GM18873 (cell line): Measurements from ENCODE around the gene PHF1.

Experiments used
- ATAC-seq: cut with Tn5 transposase; IDR thresholded peaks from one replicate; pipeline ENCODE4 v1.9.1; 2021; ENCODE audit warnings: mild to moderate bottlenecking, moderate library complexity, moderate number of reproducible peaks; ENCODE audit not compliant: unreplicated experiment, low FRiP score

Gene PHF1

DNA sequence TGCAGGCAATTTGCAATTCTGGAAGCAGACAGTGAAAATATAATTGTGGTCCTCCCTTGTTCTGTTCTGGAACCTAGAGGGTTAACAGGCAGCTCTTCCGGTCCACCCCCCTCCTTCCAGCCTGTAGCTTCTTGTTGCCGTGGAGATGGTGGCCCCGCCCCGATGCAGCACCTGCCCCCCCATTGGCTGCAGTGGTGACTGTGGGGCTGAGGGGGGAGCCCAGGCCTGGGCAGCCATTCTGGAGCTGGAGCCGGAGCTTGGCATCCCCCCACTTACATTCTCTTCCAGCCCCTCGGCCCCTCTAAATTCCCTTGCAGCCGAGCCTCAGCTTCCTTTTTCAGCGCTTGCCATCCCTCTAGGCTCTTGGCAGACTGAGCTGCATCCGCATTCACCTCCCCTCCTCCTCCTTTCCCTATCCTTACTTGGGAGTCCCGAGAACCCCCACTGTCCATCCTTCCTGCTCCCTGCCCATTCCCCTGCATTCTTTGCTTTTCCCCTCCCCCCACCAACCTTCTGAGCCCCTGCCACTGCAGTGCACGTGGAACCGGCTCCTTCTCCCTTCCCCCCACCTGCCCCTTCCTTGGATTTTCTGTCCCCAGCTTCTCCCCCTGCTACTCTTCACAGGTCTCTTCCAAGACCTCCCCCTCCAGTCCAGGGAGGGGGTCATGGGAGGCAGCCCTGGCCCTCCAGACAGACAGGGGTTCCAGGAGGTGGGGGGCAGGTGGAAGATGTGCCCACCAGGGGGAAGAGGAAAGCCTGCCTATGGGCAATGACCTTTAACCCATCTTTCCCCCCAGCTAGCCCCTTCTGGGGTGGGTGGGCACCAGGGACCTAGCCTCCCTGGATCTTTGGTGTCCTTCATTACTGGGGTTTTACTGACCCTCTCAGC lies 20.4 kb downstream of the PHF1 start:
- no peak for ATAC-seq

DNA sequence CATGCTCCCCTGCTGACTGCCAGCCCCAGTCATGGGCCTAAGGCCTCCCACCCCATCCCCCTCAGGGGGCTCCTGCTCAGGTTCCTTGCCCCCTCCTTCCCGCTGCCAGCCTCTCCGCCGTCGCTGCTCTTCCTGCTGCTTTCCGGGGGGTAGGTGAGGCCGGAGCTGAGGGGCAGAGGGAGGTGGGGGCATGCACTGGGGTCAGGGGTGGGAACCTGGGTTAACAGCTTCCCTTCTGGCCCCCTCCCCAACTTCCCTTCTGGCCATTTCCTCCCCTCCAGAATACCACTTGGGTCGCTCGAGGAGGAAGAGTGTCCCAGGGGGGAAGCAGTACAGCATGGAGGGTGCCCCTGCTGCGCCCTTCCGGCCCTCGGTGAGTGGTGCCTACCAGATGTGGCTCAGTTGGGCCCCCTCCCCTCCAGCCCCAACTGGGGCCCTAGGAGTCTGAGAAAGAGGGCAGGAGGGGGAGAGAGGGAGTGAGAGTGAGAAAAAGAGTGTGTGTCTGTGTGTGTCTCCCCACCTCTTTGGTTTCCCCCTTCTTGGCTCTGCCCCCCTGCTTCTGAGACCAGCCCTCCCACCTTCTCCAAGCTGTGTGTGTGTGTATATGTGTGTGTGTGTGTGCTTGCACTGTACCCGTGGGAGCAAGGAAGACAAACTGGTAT lies 21.2 kb downstream of the PHF1 start:
- no peak for ATAC-seq

DNA sequence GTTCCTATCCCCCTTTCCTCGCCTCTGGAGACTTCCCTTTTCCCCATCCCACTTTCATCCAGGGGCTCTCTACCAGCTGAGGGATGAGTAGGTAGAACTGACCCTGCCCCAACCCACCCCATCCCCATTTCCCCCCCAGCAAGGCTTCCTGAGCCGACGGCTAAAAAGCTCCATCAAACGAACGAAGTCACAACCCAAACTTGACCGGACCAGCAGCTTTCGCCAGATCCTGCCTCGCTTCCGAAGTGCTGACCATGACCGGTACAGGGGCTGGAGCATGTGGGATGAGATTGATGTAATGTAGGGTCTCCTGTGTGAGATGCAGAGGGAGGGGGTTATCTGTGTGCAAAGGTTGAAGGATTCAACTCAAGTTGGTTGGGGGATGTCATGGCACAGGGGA lies 21.7 kb downstream of the PHF1 start:
- no peak for ATAC-seq

DNA sequence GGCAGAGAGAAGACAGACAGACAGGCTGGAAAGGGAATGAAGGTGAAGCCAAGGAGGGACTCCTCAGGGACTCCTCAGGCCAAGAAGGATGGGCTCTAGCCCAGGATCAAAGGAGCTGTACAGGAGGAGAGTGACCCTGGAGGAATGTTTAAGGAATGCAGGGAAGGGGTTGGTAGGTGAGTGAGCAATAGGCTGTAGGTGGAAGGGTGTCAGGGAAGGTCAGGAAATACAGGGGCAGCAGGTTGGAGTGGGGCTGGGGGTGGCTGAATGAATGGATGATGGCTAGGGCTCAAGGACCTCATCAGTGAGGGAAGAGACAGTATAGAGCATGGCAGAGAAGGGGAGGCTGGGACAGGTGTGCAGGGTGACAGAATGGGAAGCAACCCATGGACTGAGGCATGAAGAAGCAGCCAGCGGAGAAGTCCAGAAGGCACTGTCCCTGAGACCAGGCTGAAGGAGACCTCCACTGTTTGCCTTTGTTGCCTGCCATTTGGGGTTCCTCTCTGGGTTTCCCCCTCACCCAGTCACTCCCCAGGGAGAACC lies 22.3 kb downstream of the PHF1 start:
- no peak for ATAC-seq

DNA sequence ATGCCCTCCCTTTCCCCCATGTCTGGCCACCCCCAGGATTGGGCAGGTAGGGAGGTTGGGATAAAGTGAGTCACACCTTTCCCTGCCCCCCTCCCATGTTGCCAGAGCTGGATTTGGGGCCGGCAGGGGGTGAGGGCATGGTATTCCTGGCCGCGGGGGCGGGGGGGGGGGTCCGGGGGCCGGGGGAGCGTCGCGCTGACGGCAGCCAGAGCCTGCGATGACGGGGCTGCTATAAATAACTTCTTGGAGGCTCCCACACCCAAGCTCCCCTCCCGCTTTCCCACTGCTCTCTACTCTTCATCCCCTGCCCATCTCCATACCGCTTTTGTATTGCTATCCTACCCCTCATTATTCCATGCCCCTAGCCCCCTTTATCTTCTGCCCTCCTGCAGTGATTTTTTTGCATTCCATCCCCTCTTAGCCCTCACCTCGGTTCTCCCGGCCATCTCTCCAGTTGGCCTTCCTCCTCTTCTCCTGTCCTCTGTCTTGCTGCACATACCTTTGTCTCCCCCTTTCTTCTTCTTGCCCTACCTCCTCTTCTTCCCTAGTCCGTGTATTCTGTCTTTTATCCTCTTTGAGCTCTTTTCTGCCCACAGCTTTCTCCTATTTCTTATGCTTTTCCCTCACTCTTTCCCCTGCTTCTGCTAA lies 22.9 kb downstream of the PHF1 start:
- ATAC-seq: no peak

DNA sequence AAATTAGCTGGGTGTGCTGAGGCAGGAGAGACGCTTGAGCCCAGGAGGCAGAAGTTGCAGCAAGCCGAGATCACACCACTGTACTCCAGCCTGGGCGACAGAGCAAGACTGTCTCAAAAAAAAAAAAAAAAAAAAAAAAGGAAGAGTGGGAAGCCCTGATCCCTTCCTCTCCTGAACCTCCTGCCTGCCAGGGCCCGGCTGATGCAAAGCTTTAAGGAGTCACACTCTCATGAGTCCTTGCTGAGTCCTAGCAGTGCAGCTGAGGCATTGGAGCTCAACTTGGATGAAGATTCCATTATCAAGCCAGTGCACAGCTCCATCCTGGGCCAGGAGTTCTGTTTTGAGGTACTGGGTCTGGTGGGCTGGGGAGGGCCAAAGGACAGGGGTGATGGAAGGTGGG lies 24.1 kb downstream of the PHF1 start:
- no peak for ATAC-seq

DNA sequence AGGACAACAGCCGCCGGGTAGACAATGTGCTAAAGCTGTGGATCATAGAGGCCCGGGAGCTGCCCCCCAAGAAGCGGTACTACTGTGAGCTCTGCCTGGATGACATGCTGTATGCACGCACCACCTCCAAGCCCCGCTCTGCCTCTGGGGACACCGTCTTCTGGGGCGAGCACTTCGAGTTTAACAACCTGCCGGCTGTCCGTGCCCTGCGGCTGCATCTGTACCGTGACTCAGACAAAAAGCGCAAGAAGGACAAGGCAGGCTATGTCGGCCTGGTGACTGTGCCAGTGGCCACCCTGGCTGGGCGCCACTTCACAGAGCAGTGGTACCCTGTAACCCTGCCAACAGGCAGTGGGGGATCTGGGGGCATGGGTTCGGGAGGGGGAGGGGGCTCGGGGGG lies 26.9 kb downstream of the PHF1 start:
- no peak for ATAC-seq

DNA sequence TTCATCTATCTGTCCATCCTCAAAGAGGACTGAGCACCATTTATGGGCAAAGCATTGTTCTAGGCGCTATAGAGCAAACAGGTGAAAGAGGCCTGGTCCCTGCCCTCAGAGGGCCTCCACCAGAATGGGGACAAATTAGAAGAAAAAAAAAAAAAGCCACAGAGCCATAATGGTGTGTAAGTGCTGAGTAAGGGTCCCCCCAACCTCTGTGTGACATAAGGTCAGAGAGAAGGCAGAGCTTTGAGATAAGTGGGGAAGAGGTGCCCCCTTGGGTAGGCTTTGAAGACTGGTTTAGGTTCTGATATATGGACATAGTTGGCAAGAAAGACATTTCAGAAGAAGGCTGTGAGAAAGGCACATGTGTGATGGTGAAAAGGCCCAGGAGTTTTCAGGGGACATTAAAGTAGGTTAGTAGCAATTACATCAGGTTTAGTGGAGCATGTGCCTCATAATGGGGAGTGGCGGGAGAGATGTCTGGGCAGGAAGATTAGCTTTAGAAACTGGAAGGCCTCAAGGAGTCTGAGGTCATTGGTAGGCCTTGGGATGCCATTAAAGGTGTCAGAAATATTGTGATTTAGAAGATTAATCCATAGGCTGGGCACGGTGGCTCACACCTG lies 28.3 kb downstream of the PHF1 start:
- no peak for ATAC-seq

DNA sequence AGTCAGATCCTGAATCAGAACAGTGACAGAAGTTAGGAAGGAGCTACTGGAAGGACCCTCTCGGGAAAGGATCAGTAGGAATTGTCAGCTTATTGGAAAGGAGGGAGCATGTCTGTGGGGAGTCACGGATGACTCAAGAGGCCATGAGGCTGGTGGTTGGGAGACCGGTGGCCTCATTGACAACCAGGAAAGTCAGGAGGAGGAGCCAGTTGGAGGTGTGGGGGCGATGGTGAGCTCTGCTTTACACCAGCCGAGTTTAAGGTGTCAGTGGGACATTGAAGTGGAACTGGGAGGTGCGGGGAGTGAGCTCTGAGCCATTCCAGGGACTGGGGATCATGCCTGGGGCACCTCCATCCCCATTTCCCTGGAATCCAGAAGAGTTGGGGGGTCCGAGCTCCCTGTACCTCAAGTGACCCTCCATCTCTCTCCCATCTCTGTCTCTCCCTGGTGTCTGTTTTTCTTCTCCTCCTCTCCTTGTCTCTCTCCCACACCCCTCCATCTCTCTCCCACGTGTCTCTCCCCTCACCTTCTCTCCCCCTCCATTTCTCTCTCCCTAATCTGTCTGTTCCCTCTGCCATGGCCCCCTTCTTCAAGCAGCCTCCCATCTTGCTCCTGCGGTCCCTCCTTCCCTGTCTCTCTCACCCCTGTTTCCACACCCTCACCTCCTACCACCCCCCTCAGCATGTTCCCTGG lies 29.3 kb downstream of the PHF1 start:
- no peak for ATAC-seq

DNA sequence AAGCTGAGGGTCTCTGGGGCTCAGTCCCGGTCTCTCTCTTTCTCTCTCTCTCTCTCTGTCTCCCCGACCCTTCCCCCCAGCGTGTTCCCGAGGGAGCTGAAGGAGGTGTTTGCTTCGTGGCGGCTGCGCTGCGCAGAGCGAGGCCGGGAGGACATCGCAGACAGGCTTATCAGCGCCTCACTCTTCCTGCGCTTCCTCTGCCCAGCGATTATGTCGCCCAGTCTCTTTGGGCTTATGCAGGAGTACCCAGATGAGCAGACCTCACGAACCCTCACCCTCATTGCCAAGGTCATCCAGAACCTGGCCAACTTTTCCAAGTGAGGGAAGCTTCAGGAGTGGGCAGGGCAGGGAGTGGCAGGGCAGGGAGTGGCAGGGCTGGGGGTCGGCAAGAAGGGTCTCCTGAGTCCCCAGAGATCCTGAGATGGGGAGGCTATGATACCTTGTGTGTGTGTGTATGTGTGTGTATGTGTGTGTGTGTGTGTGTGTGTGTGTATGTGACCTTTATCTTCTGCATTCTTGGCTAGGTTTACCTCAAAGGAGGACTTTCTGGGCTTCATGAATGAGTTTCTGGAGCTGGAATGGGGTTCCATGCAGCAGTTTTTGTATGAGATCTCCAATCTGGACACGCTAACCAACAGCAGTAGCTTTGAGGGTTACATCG lies 30.0 kb downstream of the PHF1 start:
- no peak for ATAC-seq

DNA sequence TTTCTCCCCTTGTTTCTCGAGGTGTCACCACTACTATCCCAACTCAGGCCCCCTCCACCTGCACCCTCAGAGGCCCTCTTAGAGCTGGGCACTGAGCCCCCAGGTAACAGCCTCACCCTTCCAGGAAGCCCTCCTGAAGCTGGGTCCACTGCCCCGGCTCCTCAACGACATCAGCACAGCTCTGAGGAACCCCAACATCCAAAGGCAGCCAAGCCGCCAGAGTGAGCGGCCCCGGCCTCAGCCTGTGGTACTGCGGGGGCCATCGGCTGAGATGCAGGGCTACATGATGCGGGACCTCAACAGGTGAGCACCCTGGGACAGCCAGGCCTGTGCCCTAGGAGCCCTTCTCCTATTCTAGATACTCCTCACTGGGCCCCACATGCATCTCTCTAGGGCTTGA lies 30.6 kb downstream of the PHF1 start:
- no peak for ATAC-seq

DNA sequence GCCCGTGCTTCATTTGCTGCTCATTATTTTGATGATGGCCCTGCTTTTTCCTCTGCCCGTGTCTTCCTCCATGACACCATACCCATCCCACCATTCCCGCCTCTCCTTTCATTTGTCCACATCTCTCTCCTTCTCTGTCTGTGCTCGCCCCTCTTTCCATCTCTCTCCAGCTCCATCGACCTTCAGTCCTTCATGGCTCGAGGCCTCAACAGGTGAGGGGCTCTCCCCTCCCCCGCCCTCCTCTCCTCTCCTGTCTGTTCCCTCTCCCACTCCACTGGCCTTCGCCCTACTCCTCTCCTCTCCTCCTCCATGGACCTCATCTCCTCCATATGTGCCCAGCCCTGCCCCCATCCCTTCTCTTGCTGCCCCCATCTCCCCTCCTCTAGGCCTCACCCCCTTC lies 31.5 kb downstream of the PHF1 start:
- no peak for ATAC-seq

DNA sequence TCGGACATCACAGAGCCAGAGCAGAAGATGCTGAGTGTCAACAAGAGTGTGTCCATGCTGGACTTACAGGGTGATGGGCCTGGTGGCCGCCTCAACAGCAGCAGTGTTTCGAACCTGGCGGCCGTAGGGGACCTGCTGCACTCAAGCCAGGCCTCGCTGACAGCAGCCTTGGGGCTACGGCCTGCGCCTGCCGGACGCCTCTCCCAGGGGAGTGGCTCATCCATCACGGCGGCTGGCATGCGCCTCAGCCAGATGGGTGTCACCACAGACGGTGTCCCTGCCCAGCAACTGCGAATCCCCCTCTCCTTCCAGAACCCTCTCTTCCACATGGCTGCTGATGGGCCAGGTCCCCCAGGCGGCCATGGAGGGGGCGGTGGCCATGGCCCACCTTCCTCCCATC lies 32.2 kb downstream of the PHF1 start:
- ATAC-seq: no peak

DNA sequence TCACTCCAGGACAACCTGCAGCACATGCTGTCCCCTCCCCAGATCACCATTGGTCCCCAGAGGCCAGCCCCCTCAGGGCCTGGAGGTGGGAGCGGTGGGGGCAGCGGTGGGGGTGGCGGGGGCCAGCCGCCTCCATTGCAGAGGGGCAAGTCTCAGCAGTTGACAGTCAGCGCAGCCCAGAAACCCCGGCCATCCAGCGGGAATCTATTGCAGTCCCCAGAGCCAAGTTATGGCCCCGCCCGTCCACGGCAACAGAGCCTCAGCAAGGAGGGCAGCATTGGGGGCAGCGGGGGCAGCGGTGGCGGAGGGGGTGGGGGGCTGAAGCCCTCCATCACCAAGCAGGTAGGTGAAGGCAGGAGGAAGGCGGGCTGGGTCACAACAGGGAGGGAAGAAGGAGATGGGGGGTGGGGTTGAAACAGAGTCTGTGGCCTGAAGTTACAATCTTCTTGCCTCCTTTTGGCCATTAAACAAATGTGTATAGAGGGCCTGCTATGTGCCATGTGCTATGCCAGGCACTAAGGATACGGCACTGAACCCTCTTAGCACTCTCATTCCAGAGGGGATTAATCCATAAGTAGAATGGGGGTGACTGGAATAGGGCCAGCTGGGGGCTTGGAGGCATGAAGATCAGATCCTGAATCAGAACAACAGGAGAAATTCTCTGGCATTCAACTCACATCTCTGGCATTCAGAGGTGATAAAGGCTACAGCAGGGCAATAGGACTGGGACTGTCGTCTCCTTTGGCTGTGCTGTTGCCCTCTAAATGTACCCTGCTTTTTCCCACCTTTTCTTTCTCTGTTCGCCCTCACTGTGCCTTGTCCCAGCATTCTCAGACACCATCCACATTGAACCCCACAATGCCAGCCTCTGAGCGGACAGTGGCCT lies 33.0 kb downstream of the PHF1 start:
- ATAC-seq: no peak

DNA sequence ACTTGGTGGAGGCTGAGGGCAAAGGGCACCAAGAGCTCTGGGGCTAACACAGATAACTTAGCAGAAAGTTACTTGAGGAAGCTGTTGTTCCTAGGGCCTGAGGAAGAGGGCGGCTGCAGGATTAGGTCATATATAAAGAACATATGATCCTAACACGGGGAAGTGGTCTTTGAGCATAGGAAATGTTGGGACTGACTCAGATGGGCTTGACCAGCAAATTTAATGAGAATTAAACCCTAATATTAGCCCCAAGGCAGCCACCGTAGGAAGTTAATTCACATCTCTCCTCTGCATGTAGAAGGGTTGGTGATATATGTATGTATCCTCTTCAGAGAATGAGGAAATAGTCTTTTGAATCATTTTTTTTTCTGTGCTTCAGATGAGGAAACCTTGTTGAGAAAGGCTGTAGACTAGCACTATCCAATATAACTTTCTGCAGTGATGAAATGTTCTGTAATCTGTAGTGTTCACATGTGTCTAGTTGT lies 34.3 kb downstream of the PHF1 start:
- no peak for ATAC-seq

DNA sequence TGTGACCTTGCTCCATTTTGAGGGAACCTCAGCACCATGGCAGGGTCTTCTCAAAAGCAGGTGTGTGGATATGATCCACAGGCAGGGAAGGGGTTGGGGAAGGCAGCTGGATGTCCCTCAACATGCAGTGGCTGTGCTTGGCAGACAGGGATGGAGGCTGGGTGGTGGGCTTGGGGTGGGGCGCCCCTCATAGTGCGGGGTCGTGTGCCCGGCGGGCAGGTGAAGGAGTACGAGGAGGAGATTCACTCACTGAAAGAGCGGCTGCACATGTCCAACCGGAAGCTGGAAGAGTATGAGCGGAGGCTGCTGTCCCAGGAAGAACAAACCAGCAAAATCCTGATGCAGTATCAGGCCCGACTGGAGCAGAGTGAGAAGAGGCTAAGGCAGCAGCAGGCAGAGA lies 35.5 kb downstream of the PHF1 start:
- ATAC-seq: no peak

DNA sequence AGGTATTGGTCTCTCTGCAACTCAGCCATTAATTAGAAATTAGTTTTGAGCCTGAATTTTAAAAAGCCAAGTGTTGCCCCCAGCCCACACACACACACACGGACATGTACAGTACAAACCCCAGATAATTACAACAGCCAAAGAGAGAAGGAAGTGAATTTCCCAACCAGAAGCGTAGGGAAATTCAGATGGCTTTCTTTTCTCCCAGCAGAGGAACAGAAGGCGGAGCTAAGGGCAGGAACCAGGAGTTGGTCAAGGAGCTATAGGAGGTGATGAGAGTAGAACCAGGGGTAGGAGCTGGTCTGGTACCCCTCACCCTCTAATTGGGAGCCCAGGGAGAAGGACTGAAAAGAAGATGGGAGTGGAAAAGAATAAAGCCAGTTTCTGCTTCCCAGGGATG lies 39.6 kb downstream of the PHF1 start:
- no peak for ATAC-seq

DNA sequence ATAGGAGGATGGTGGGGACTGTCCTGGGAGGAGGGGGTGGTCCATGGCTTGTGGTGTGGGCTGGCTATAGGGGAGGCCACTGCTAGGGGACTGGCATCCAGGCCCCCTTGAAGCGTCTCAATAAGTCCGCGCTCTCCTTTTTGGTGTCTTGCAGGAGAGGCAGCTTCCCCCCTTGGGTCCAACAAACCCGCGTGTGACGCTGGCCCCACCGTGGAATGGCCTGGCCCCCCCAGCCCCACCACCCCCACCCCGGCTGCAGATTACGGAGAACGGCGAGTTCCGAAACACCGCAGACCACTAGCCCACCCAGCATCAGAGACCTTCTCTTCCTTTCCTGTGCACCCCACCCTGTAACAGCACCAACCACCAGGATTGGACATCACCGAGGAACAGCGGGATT lies 40.8 kb downstream of the PHF1 start:
- ATAC-seq: no peak

DNA sequence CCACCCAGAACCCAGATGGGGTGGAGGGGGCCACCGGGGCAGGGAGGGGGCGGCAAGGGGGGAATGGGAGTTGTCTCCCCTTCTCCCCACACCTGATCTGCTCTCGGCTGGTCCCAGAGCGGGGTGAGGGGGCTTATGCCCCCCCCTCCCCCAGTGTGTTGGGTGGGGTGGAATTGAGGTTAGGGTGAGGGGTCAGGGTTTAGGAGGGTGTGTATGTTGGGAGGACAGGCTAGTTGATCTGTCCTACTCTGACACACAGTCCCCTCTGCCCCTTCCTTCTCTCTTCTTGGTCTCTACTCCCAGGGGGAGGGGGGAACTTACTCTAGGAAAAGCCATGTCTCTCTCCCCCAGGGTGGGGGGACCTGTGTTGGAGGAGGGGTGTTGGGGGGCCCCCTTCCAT lies 41.7 kb downstream of the PHF1 start:
- ATAC-seq: no peak
